ENCODE measurements around the gene TEAD4.

- TF ChIP-seq CTCF (IDR thresholded peaks at IDR 0.05; ENCODE audit: borderline replicate concordance, extremely low read depth, low read length, poor library complexity, severe bottlenecking) (no peak), EZH2 (IDR thresholded peaks at IDR 0.05; ENCODE audit: borderline replicate concordance, low read depth, low read length, severe bottlenecking) (no peak)
Measured at GRCh38 chr12:3005736-3006135, 46.5 kb downstream of the TEAD4 start.
